Gastrocnemius medialis (tissue), 4 donors: Measurements from ENCODE around the gene MTHFD2. TPM values are rescaled to one million over a fixed set of nuclear protein-coding genes. Genes with fewer than 3 reads are reported as not detected.

Experiments
- ATAC-seq, 2 donors: fragments of 150-250 bp; one replicate each; pipeline ENCODE4 v1.9.1; 2016
- DNase-seq, 2 donors: peaks; one replicate each; pipeline ENCODE4 v3.0.0-alpha.2; 2019
- H3K27ac ChIP-seq, 4 donors: fragments of 200-600 bp; sonication (generic); 1 replicate in 1 of 4; 2 replicates in 3 of 4; pipeline ENCODE4 v1.5.1; 2016 to 2018; ENCODE audit warnings: mild to moderate bottlenecking in 2 of 4, moderate library complexity in 1 of 4
- H3K27me3 ChIP-seq, 3 donors: fragments of 200-600 bp; sonication (generic) in 2 of 3; 1 replicate in 1 of 3; 2 replicates in 2 of 3; pipeline versions ENCODE4 v1.5.1 to v1.6.0; 2016 to 2019; ENCODE audit warnings: mild to moderate bottlenecking in 1 of 3, moderate library complexity in 1 of 3
- H3K36me3 ChIP-seq, 2 donors: fragments of 200-600 bp; sonication (generic) in 1 of 2; one replicate each; pipeline ENCODE4 v1.5.1; 2017 to 2018
- H3K4me1 ChIP-seq, 2 donors: fragments of 200-600 bp; sonication (generic) in 1 of 2; one replicate each; pipeline ENCODE4 v1.5.1; 2016 to 2017; ENCODE audit warnings: mild to moderate bottlenecking in 2 of 2
- H3K4me3 ChIP-seq, 4 donors: fragments of 200-600 bp; sonication (generic) in 3 of 4; 1 replicate in 1 of 4; 2 replicates in 3 of 4; pipeline ENCODE4 v1.5.1; 2016 to 2019; ENCODE audit warnings: mild to moderate bottlenecking in 2 of 4
- H3K9me3 ChIP-seq, 3 donors: fragments of 200-600 bp; sonication (generic) in 2 of 3; 1 replicate in 1 of 3; 2 replicates in 2 of 3; pipeline ENCODE4 v1.5.1; 2016 to 2019
- CTCF ChIP-seq, 5 experiments: fragments of 450-650 bp in 3 of 5; fragments of 200-600 bp in 2 of 5; sonication (generic) in 2 of 5; IDR thresholded peaks in 4 of 5; conservative IDR thresholded peaks in 1 of 5; 1 replicate in 4 of 5; 2 replicates in 1 of 5; pipeline ENCODE4 v1.5.1; 2016 to 2019; ENCODE audit warnings: antibody characterized with exemption in 5 of 5, mild to moderate bottlenecking in 3 of 5, moderate library complexity in 3 of 5
- POLR2A ChIP-seq, 2 donors: fragments of 450-650 bp; IDR thresholded peaks; one replicate each; pipeline ENCODE4 v1.6.1; 2017; ENCODE audit warnings: antibody characterized with exemption in 2 of 2, mild to moderate bottlenecking in 2 of 2, moderate library complexity in 2 of 2
- in situ Hi-C, 4 donors: fragments of 200-750 bp; cut with MboI; loops; one replicate each; pipeline versions ENCODE4 v1.15.0 to v1.8.0; 2017; ENCODE audit warnings: low sequenced_read_pairs in 4 of 4
- intact Hi-C: fragments of 100-400 bp; cut with DNase I; formaldehyde crosslinking; loops from one replicate; pipeline ENCODE4 v1.15.1; 2023; ENCODE audit warnings: low total_unique reads
- total RNA-seq, 4 donors: library from RNA; depleted of rRNA; stranded (reverse); fragments of >200 nt; gene quantifications; one replicate each; pipeline versions ENCODE4 v1.1.0 to v1.2.3, GENCODE V29; 2016

Gene MTHFD2
- total RNA-seq, 4 donors from 2014 or later = 29.0 to 53.5 (median 32.5) TPM

DNA sequence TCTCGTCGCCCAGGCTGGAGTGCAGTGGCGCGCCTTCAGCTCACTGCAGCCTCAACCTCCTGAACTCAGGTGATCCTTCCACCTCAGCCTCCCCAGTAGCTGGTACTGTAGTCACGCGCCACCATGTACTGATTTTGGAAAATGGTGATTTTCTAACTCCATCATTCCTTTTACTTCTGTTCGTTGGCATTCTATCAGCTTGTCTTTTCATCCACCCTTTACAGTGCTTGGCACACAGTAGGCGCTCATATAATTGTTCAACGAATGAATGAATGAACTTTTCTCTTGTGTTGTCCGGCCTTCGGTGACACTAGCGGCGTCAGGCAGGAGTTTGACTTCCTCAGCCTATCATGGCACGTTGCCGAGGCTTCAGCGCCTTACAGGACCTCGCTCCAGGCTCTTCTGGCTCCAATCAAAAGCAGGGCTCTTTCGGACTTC is 373 bp upstream of the MTHFD2 start:
- H3K36me3 ChIP-seq = no peaks in the 10 kb centered on the region
- H3K27me3 ChIP-seq = no peaks in the 10 kb centered on the region
- DNase-seq (no peak), ATAC-seq (no peak)
- peak overlapping the region; percentile 61 to 80 (median 78) for H3K4me3 ChIP-seq
- in situ Hi-C loops = no loop called here
- intact Hi-C loops = loop anchor here (2.0 to 10.0 kb wide), 2 partner anchors 19 to 257 kb away; partner anchors contain the start of genes INO80B, MOB1A and WBP1
- H3K9me3 ChIP-seq = no peaks in the 10 kb centered on the region
- H3K27ac ChIP-seq = peak overlapping the region; percentile 77 to 93 (median 88)
- peaks cover 33 to 35% of the 10 kb centered on the region in 2 donors for H3K4me1 ChIP-seq
- TF ChIP-seq CTCF (IDR thresholded peaks at IDR 0.05 in 4 of 5, conservative IDR thresholded peaks at IDR 0.05 in 1 of 5) = no peak
- no peak for TF ChIP-seq POLR2A (IDR thresholded peaks at IDR 0.05)

DNA sequence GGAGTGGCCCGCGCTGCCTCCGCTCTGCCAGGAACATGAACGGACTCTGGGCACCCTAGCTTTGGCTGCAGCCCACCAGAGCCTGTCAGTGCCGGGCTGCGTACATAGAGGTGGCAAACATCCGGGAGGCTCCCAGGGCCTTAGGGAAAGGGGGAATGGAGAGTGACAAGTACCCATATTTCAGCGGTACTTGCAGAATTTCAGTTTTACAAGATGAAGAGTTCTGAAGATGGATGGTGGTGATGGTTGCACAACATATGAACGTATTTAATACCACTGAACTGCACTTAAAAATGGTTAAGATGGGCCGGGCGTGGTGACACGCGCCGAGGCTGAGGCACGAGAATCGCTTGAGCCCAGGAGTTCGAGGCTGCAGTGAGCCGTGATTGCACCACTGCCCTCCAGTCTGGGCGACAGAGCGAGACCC is 873 bp downstream of the MTHFD2 start:
- intact Hi-C loops = loop anchor here (2.0 to 10.0 kb wide), 2 partner anchors 20 to 256 kb away; partner anchors contain the start of genes INO80B, MOB1A and WBP1
- H3K4me1 ChIP-seq = peaks cover 35 to 39% of the 10 kb centered on the region in 2 donors
- no peaks in the 10 kb centered on the region for H3K9me3 ChIP-seq

DNA sequence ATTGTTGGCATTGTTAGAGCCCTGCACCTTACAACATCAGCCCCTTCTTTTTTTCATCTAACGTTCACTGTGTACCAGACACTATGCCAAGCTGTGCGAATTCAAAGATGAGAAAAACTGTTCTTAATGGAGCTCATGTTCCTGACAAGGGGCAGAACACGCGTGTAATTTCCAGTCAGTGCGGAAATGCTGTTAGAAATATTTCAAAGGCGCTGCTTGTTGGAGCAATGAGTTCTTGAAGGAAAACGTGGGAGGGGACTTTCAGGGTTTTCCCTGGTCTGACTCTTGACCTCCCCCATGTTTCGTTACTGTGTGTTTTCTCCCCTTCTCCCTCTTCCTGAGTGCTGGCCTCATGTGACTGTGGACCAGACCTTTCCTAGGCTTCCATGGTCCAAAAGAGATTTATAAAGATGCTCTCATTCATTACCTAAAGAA is 1.5 kb downstream of the MTHFD2 start:
- Histone ChIP-seq H3K27ac (peak overlapping the region; percentile 77 to 93 (median 88)), H3K4me3 (peak overlapping the region; percentile 61 to 80 (median 78)), H3K27me3 (no peaks in the 10 kb centered on the region), H3K36me3 (no peaks in the 10 kb centered on the region), H3K4me1 (peaks cover 39 to 41% of the 10 kb centered on the region in 2 donors), H3K9me3 (no peaks in the 10 kb centered on the region)
- TF ChIP-seq POLR2A (IDR thresholded peaks at IDR 0.05) = no peak
- TF ChIP-seq CTCF (IDR thresholded peaks at IDR 0.05 in 4 of 5, conservative IDR thresholded peaks at IDR 0.05 in 1 of 5) = no peak
- ATAC-seq (no peak), DNase-seq (no peak)
- in situ Hi-C loops (no loop called here), intact Hi-C loops (loop anchor here (2.0 to 10.0 kb wide), 2 partner anchors 21 to 255 kb away; partner anchors contain the start of genes INO80B, MOB1A and WBP1)

More for the DNA sequence above, 873 bp downstream of the MTHFD2 start:
- no peak for DNase-seq
- H3K4me3 ChIP-seq = peak overlapping the region; percentile 61 to 80 (median 78)
- TF ChIP-seq CTCF (IDR thresholded peaks at IDR 0.05 in 4 of 5, conservative IDR thresholded peaks at IDR 0.05 in 1 of 5) (peak in 1 of 5 experiments; percentile 15), POLR2A (IDR thresholded peaks at IDR 0.05) (no peak)
- H3K27me3 ChIP-seq = no peaks in the 10 kb centered on the region
- in situ Hi-C loops = no loop called here
- H3K27ac ChIP-seq = peak overlapping the region; percentile 77 to 93 (median 88)
- no peaks in the 10 kb centered on the region for H3K36me3 ChIP-seq
- no peak for ATAC-seq

DNA sequence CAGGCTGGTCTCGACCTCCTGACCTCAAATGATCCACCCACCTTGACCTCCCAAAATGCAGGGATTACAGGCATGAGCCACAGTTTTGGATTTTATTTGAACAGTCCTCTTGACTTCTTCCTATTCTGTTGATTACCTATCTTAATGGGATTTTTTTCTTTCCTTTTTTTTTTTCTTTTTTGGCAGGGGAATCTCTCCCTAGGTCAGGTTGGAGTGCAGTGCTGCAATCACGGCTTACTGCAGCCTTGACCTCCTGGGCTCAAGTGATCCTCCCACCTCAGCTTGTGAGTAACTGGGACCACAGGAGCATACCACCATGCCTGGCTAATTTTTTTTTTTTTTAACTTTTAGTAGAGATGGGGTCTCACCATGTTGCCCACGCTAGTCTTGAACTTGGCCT is 2.8 kb downstream of the MTHFD2 start:
- no peaks in the 10 kb centered on the region for H3K27me3 ChIP-seq
- H3K27ac ChIP-seq = peak overlapping the region; percentile 77 to 93 (median 88)
- no peaks in the 10 kb centered on the region for H3K36me3 ChIP-seq
- intact Hi-C loops = no loop called here
- no peaks in the 10 kb centered on the region for H3K9me3 ChIP-seq
- in situ Hi-C loops = no loop called here
- DNase-seq (no peak), ATAC-seq (no peak)
- TF ChIP-seq CTCF (IDR thresholded peaks at IDR 0.05 in 4 of 5, conservative IDR thresholded peaks at IDR 0.05 in 1 of 5) (no peak), POLR2A (IDR thresholded peaks at IDR 0.05) (no peak)
- peak overlapping the region in 3 of 4 donors; percentile 12 to 78 (median 24) for H3K4me3 ChIP-seq
- H3K4me1 ChIP-seq = peaks cover 48 to 52% of the 10 kb centered on the region in 2 donors
